Stimulated activated CD4-positive, alpha-beta T cell treated with anti-CD3 and anti-CD28 coated beads, TNF-alpha, amount 100 ng/mL, for 48 hours (primary cell): ENCODE data around the gene ALDH3A1.

Experiments used
- DNase-seq, 3 donors: peaks; one replicate each; pipeline ENCODE4 v3.0.0-alpha.2; 2020; ENCODE audit warnings: low read depth in 3 of 3

Gene ALDH3A1

DNA sequence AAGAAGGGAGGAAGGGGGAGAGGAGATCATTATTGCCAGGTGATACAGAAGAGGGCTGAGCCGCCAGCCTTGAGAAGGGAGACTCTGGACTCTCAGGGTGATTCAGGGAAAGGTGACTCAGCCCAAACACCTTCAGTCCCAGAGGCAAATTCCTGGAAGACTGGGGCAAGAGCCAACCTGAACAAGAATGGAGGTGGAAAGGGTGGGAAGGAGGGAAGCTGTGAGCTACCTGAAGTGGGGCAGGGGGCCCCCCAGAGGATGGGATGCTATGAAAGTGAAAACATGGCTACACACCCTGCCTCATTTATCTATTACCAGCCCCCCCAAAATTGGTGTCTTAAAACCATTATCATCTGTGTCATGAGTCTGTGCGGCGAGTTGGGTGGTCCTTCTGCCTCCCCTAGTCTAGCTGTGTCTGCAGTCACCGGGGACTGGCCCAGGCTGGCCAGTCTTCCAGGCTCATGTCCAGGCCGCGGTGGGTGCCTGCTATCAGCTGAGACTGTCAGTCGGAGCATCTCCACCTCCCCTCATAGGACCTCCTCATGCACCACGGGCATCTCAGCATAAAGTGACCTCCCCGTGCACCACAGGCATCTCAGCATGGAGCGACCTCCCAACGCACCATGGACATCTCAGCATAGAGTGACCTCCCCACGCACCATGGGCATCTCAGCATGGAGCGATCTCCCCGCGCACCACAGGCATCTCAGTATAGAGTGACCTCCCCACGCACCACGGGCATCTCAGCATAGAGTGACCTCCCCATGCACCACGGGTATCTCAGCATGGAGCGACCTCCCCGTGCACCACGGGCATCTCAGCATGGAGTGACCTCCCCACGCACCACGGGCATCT lies 28.5 kb downstream of the ALDH3A1 start:
- DNase-seq: no peak

DNA sequence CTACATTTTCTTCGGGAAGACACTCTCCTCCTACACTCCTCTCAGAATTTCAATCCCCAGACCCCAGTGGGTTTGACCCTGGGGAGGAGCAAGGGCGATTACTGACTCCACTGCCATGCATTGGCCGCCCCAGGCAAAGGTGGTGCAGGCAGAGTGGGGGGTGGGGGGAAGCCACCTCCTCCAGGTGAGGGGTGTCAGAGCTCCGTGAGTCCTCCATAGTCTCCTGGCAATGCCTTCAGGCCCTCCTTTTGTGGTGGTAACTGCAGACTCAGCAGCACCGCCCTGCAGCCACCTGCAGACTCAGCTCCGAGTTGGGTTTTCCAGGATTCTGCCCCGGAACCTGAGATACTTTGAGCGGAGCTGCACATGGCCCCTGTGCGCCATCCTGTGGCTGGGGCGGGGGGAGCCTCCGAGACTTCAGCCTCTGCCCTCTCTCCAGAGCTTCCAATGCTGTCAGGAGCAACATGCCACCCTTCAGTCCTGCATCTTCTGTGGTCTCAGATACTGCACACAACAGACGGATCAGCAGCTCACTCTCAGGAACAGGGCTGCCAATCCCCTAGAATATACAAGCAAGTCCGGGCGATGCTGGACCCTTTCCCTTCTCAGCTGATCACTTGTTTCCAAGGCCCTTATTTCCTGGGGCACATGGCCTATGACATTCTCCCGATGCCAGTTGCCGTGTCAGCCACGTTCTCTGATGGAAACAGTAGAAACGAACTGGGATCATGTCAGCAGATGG lies 29.3 kb downstream of the ALDH3A1 start:
- DNase-seq: no peak

DNA sequence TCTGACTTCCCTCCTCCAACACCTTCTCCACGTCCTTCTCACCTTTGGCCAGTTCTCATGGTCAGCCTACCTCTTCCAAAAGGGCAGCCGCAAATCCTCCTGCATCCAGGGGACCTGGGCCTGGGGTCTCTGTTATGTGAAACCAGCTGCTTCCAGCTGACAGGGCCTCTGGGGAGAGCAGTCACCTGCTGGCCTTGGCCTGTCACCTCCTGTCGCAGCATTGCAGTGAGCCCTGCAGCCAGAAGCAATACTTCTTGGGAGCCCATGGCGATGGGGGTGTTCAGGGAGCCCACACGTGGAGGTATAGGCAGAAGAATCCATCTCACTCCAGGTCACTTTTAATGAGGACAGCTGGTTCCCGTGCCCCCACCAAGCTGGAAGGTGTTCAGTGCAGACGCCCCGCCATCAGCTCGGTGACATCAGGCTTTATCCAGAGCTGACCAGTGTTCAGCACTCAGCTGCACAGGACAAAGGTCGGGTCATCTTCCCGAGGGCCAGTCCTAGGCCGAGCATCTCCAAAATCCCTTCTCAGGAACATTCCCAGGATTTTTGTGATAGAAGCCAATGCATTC lies 30.0 kb downstream of the ALDH3A1 start:
- DNase-seq: no peak

- no peak for DNase-seq
Measured at GRCh38 chr17:19717411-19717908, 30.6 kb downstream of the ALDH3A1 start.

GRCh38 chr17:19717031-19717360 lies 31.1 kb downstream of the ALDH3A1 start:
- no peak for DNase-seq

GRCh38 chr17:19716108-19717030 lies 31.7 kb downstream of the ALDH3A1 start, which contains the start of gene SLC47A2:
SLC47A2 (minus strand) TSS chr17:19716584; CDS start chr17:19716555, 29 bp downstream.
- DNase-seq: no peak

- no peak for DNase-seq
Measured at GRCh38 chr17:19714542-19715411, 33.3 kb downstream of the ALDH3A1 start.

DNA sequence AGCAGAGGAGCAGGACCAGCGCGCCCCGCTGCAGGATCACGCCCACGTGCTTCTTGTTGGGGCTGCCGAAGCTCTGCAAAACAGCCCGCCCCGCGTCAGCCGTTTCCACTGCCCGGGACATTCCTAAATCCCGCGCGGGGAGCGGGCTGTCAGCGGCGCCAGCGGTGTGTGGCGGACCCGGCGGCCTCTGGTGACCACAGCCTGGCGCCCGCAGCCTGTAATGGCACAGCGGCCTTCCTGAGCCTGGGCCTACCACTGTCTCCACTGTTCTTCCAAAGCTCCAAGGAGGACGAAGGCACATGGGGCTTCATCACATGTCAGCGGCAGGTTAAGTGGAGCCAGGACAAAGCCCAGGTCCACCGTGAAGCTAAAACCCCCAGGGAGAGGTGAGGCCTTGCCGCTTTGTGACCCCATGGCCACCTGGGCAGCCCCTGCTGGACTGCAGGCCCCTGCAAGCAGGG lies 34.2 kb downstream of the ALDH3A1 start:
- DNase-seq: no peak

DNA sequence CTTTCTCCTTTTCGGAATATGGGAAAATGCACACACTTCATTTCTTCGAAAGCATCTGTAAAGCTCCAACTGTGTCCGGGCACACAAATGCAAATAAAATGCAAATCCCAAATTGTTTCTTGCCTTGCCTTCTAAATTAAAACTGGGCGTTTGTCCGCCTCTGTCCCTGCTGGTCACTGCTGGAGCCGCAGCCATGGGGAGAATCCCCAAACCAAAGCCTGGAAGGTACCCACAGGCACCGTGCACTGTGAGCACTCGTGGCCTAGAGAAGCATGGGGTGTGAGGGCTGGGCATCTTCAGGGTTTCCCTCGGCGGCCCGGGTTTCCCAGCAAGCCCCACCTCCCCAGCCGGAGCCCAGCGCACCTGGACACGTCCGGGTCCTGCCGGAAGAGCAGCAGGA lies 34.6 kb downstream of the ALDH3A1 start:
- no peak for DNase-seq

- DNase-seq: no peak
Measured at GRCh38 chr17:19712436-19713004, 35.6 kb downstream of the ALDH3A1 start.

GRCh38 chr17:19709841-19710240 lies 38.3 kb downstream of the ALDH3A1 start:
- no peak for DNase-seq

DNA sequence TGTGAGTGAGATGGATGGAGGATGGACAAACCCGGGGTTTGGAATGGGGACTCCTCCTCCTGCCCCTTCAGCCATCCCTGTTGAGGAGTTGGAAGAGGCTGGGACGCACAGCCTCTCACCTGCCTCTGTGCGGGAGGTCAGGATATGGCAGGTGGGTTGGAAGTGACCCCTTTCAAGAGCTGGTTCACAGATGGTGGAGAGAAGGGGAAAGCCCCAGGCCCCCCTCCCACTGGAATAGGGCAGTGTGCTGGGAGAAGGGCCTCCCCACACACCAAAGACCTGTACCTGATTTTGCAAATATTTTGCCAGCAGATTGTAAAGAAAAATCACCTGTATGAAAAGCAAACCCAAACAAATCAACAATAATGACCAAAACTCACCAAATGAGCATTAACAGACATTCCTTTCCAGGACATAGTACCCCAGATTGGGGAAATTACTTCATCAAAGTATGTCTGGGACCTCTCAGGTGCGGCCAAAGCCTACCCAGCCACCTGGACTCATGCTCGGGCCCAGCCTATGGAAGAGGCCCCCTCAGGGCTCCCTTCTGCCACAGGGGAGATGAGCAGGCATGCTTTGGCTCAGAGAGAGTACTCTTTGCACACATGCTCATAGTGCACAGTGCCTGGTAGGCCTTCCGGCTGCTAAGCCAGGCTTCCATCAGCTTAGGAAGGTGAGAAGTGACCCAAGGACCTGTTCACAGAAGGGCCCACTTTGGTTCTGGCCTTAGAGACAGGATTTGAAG lies 39.5 kb downstream of the ALDH3A1 start:
- no peak for DNase-seq

DNA sequence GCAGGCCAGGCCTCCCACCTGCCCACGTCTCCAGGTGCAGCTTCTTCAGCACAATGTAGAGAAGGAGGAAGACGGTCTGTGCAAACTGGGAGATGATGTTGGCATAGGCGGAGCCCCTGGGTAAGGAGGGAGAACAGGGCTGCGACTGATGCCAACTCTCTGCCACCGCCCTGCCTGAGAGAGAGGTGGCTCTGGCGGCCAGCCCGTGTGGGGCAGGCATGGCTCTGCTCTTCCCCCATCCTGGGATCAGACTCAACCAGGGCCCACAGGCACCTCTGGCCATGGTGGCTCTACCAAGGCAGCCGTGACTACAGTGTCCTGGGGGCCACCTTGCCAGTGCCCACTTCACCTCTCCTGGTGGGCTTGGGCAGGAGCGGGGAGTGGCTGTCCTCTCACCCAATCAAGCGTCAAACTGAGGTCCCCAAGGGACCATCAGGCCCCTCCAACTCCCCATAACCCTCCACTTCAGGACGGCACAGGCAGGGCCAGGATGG lies 40.3 kb downstream of the ALDH3A1 start:
- no peak for DNase-seq

GRCh38 chr17:19706791-19707727 lies 41.0 kb downstream of the ALDH3A1 start:
- no peak for DNase-seq

DNA sequence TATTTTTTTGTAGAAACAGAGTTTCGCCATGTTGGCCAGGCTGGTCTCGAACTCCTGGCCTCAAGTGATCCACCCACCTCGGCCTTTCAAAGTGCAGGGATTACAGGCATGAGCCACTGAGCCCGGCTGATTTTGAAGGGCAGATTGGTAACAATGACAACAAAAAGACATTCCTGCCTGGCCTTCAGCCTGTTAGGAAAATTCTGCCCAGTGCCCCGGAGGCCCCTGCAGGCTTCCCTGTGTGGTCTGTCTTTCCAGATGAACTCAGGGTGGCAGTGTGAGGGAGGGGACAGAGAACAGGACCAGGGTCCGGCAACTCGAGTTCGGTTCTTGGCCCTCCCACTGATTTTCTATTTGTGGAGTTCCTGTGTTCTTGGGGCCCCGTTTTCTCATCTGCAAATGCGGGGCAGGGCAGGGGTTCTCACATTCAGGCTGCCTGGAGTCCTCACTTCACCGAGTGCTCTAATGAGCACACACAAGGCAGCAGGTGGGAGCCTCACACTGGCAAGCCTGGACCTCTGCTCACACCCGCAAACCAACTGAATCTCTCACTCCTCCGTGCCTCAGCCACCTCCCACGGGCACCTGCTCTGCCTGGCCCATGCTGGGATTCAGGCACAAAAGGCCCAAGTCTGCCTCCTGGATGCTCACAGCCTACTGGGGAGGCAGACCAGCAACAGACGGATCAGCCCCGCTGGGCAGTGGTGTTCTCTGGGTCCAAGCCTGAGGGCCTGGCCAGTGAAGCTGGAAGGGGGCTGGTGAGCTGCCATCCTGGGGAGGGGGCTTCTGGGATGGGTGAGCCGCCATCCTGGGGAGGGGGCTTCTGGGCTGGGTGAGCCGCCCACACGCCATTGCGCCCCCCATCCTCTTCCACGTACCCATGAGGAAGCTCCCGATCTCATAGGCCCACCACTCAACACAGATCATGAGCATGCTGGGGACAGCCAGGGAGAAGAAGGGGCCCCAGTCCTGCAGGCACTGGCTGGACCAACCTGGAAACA lies 42.0 kb downstream of the ALDH3A1 start:
- no peak for DNase-seq

GRCh38 chr17:19705201-19705600 lies 42.9 kb downstream of the ALDH3A1 start:
- DNase-seq: no peak
